SK-N-SH (cell line): ENCODE results near the gene TULP3. TPM values are rescaled to one million over a fixed set of nuclear protein-coding genes. Genes with fewer than 3 reads are reported as not detected.

Experiments
- CTCF ChIA-PET: fragments of 300-600, 350-600 bp; formaldehyde crosslinking; extraction: SDS; loops from one replicate; lab custom pipeline; 2021; lab: Yijun Ruan, JAX
- POLR2A ChIA-PET: fragments of 350-600 bp; sonication (Branson Sonifier 250); formaldehyde crosslinking; extraction: SDS; loops from one replicate; lab custom pipeline; 2020; ENCODE audit warnings: antibody characterized with exemption, inconsistent platforms; lab: Yijun Ruan, JAX
- DNase-seq: peaks from one replicate; pipeline ENCODE4 v3.0.0; 2012
- H2AFZ ChIP-seq: fragments of 200-600 bp; sonication (generic); 2 replicates; pipeline ENCODE4 v1.8.1; 2016; ENCODE audit warnings: antibody characterized with exemption, mild to moderate bottlenecking, low read depth
- H3F3A ChIP-seq: fragments of 200-600 bp; sonication (generic); replicated peaks from 2 replicates; pipeline ENCODE3; 2016; ENCODE audit warnings: antibody characterized with exemption, mild to moderate bottlenecking; ENCODE audit not compliant: insufficient read depth
- H3K27ac ChIP-seq, 2 experiments: fragments of 200-500 bp in 1 of 2; fragments of 200-600 bp in 1 of 2; sonication (Bioruptor generic) in 1 of 2; sonication (generic), shearing (Covaris generic) in 1 of 2; 2 replicates each; pipeline versions ENCODE4 v1.5.1 to v1.6.1; 2014 to 2016; ENCODE audit warnings: low read depth in 2 of 2, inconsistent platforms in 1 of 2, low read length in 1 of 2, mild to moderate bottlenecking in 1 of 2, mixed read lengths in 1 of 2
- H3K27me3 ChIP-seq: fragments of 200-600 bp; sonication (generic), shearing (Covaris generic); 2 replicates; pipeline ENCODE4 v1.6.1; 2016; ENCODE audit warnings: mixed run types; ENCODE audit not compliant: insufficient read depth
- H3K36me3 ChIP-seq, 2 experiments: fragments of 200-500 bp in 1 of 2; fragments of 200-600 bp in 1 of 2; sonication (Bioruptor generic) in 1 of 2; sonication (generic) in 1 of 2; replicated peaks in 1 of 2; 2 replicates each; pipeline versions ENCODE3 to v1.5.1; 2014 to 2016; ENCODE audit warnings: low read length in 1 of 2, mild to moderate bottlenecking in 1 of 2; ENCODE audit not compliant: insufficient read depth in 2 of 2, control insufficient read depth in 1 of 2
- H3K4me1 ChIP-seq, 2 experiments: fragments of 200-500 bp in 1 of 2; fragments of 200-600 bp in 1 of 2; sonication (Bioruptor generic) in 1 of 2; sonication (generic), shearing (Covaris generic) in 1 of 2; 2 replicates each; pipeline versions ENCODE4 v1.5.1 to v1.6.1; 2014 to 2016; ENCODE audit warnings: low read depth in 1 of 2, low read length in 1 of 2, mixed run types in 1 of 2; ENCODE audit not compliant: insufficient read depth in 2 of 2, control insufficient read depth in 1 of 2
- H3K4me2 ChIP-seq: fragments of 200-600 bp; sonication (generic), shearing (Covaris generic); 2 replicates; pipeline ENCODE4 v1.6.1; 2017; ENCODE audit warnings: mixed run types
- H3K4me3 ChIP-seq, 2 experiments: fragments of 200-500 bp in 1 of 2; fragments of 200-600 bp in 1 of 2; sonication (Bioruptor generic) in 1 of 2; sonication (generic), shearing (Covaris generic) in 1 of 2; 2 replicates each; pipeline versions ENCODE4 v1.5.1 to v1.8.1; 2014 to 2016; ENCODE audit warnings: low read depth in 2 of 2, inconsistent platforms in 1 of 2, low read length in 1 of 2, mild to moderate bottlenecking in 1 of 2, mixed read lengths in 1 of 2, moderate library complexity in 1 of 2
- H3K79me2 ChIP-seq: fragments of 200-600 bp; sonication (generic); 2 replicates; pipeline ENCODE4 v1.8.1; 2017; ENCODE audit warnings: mild to moderate bottlenecking; ENCODE audit not compliant: insufficient read depth
- H3K9ac ChIP-seq: fragments of 200-600 bp; sonication (generic); 2 replicates; pipeline ENCODE4 v1.6.1; 2017; ENCODE audit warnings: mixed run types
- H3K9me2 ChIP-seq: fragments of 200-600 bp; sonication (generic); 2 replicates; pipeline ENCODE4 v1.6.1; 2017; ENCODE audit warnings: mixed run types
- H3K9me3 ChIP-seq: fragments of 200-600 bp; sonication (generic); 2 replicates; pipeline ENCODE4 v1.6.1; 2017; ENCODE audit warnings: mixed run types, mild to moderate bottlenecking, moderate library complexity
- H4K20me1 ChIP-seq: fragments of 200-600 bp; sonication (generic); 2 replicates; pipeline ENCODE4 v1.6.1; 2017; ENCODE audit warnings: mild to moderate bottlenecking, mixed run types; ENCODE audit not compliant: insufficient read depth
- CHD2 ChIP-seq: fragments of 150-350 bp; IDR thresholded peaks from 2 replicates; pipeline ENCODE4 v1.6.1; 2018; ENCODE audit warnings: low read length; ENCODE audit not compliant: partially characterized antibody
- CTCF ChIP-seq: fragments of 200-600 bp; sonication (generic); IDR thresholded peaks from 2 replicates; pipeline ENCODE4 v1.6.1; 2017; ENCODE audit warnings: antibody characterized with exemption, mild to moderate bottlenecking, moderate library complexity
- ELF1 ChIP-seq: IDR thresholded peaks from 2 replicates; pipeline ENCODE4 v1.4.0; 2012
- EZH2phosphoT487 ChIP-seq: fragments of 200-600 bp; sonication (generic); IDR thresholded peaks from 2 replicates; pipeline ENCODE4 v1.6.1; 2017; ENCODE audit warnings: low read depth, mixed run types, mild to moderate bottlenecking, antibody characterized with exemption, moderate library complexity, borderline replicate concordance
- GABPA ChIP-seq: IDR thresholded peaks from 2 replicates; pipeline ENCODE4 v1.4.0; 2012; ENCODE audit warnings: low read depth, mild to moderate bottlenecking
- IRF3 ChIP-seq: fragments of 150-350 bp; IDR thresholded peaks from 2 replicates; pipeline ENCODE4 v1.6.1; 2016; ENCODE audit warnings: mild to moderate bottlenecking, low read depth, low read length
- MAX ChIP-seq: IDR thresholded peaks from 2 replicates; pipeline ENCODE4 v1.4.0; 2012; ENCODE audit warnings: low read depth
- MEF2A ChIP-seq: IDR thresholded peaks from 2 replicates; pipeline ENCODE4 v1.4.0; 2012; ENCODE audit warnings: low read depth, borderline replicate concordance
- NRF1 ChIP-seq: IDR thresholded peaks from 2 replicates; pipeline ENCODE4 v1.6.1; 2012; ENCODE audit warnings: low read depth, mild to moderate bottlenecking, low read length
- POLR2AphosphoS5 ChIP-seq: IDR thresholded peaks from 2 replicates; pipeline ENCODE4 v1.6.1; 2012; ENCODE audit warnings: low read depth, low read length
- REST ChIP-seq: IDR thresholded peaks from 2 replicates; pipeline ENCODE4 v1.6.1; 2012; ENCODE audit warnings: mild to moderate bottlenecking, low read depth, low read length, moderate library complexity
- RFX5 ChIP-seq: IDR thresholded peaks from 2 replicates; pipeline ENCODE4 v1.6.1; 2012; ENCODE audit warnings: mild to moderate bottlenecking, improper control_type of control experiment, low read length
- RXRA ChIP-seq: IDR thresholded peaks from 2 replicates; pipeline ENCODE4 v1.4.0; 2012; ENCODE audit warnings: low read depth, mild to moderate bottlenecking, borderline replicate concordance
- SIN3A ChIP-seq: IDR thresholded peaks from 2 replicates; pipeline ENCODE4 v1.6.1; 2012; ENCODE audit warnings: low read depth, mild to moderate bottlenecking, low read length, moderate library complexity, borderline replicate concordance
- SMC3 ChIP-seq: IDR thresholded peaks from 2 replicates; pipeline ENCODE4 v1.6.1; 2012; ENCODE audit warnings: low read depth, low read length, improper control_type of control experiment
- TCF12 ChIP-seq: IDR thresholded peaks from 2 replicates; pipeline ENCODE4 v1.4.0; 2012
- WGBS: methylation state at CpG from one replicate; pipeline ENCODE4 v1.1.6; 2017; ENCODE audit warnings: low lambda C conversion rate; 5-methylcytosine and 5-hydroxymethylcytosine counted together
- polyA plus RNA-seq, 3 experiments: library from polyadenylated mRNA; depleted of rRNA; stranded (reverse); fragments of >200 nt; gene quantifications; 2 replicates each; pipeline ENCODE4 v1.2.3, GENCODE V29; 2012

Gene TULP3
- polyA plus RNA-seq, 1 of the 3 experiments (the other 2 are of a cell fraction) = 22.6 TPM

GRCh38 chr12:2854669-2855453 lies 35.8 kb upstream of the TULP3 start:
- H3K4me3 ChIP-seq = no peak overlapping the region
- H3K36me3 ChIP-seq = peaks cover 0 to 15% of the 10 kb centered on the region in 2 experiments
- H3K27me3 ChIP-seq = no peaks in the 10 kb centered on the region
- no peak overlapping the region for H3K4me2 ChIP-seq
- no peaks in the 10 kb centered on the region for H4K20me1 ChIP-seq
- H3K4me1 ChIP-seq = no peaks in the 10 kb centered on the region
- DNase-seq = no peak
- no peak overlapping the region for H3K27ac ChIP-seq
- no peaks in the 10 kb centered on the region for H3K79me2 ChIP-seq
- 89% methylated on average over 23 of the region's 25 CpGs for WGBS
- no peak overlapping the region for H2AFZ ChIP-seq
- no peaks in the 10 kb centered on the region for H3K9me2 ChIP-seq
- ChIA-PET POLR2A (no interaction called here), CTCF (interaction anchor here (0.7 to 3.8 kb wide), 21 partner anchors 8 to 190 kb away, joined by 3 to 30 read pairs (median 6); no protein-coding TSS in a partner anchor)
- H3K9me3 ChIP-seq = no peaks in the 10 kb centered on the region
- H3K9ac ChIP-seq = no peak overlapping the region
- H3F3A ChIP-seq = peaks cover 3% of the 10 kb centered on the region
- TF ChIP-seq RFX5 (no peak), ELF1 (no peak), MEF2A (no peak), TCF12 (no peak), NRF1 (no peak), SIN3A (no peak), CHD2 (no peak), MAX (no peak), POLR2AphosphoS5 (no peak), IRF3 (no peak), SMC3 (no peak), REST (no peak), EZH2phosphoT487 (no peak), GABPA (no peak), CTCF (no peak), RXRA (no peak)
